Measurements from ENCODE around the gene SULT1E1.

The SULT1E1 gene

GRCh38 chr4:69860052-69860451 is at the start of gene SULT1E1:
Gene SULT1E1 (minus strand): TSS chr4:69860145. CDS start chr4:69857644, 2,501 bp downstream.
- TF ChIP-seq CTCF (conservative IDR thresholded peaks at IDR 0.05; ENCODE audit: low read depth, low read length): no peak
- no peak within 1 kb of the TSS for H3K4me3 ChIP-seq (ENCODE audit: low read length)
- peak; percentile 19 for DNase-seq (ENCODE audit: low read depth)

GRCh38 chr4:69909195-69909594 is 49.2 kb upstream of the SULT1E1 start:
- H3K4me3 ChIP-seq (ENCODE audit: low read length): no peak overlapping the region
- no peak for TF ChIP-seq CTCF (conservative IDR thresholded peaks at IDR 0.05; ENCODE audit: low read depth, low read length)

GRCh38 chr4:69907151-69907550 is 47.2 kb upstream of the SULT1E1 start:
- no peak overlapping the region for H3K4me3 ChIP-seq (ENCODE audit: low read length)
- no peak for DNase-seq (ENCODE audit: low read depth)
- TF ChIP-seq CTCF (conservative IDR thresholded peaks at IDR 0.05; ENCODE audit: low read depth, low read length): no peak

More at GRCh38 chr4:69909195-69909594, 49.2 kb upstream of the SULT1E1 start:
- no peak for DNase-seq (ENCODE audit: low read depth)

GRCh38 chr4:69896530-69897116 is 36.7 kb upstream of the SULT1E1 start:
- peak; percentile 59 for TF ChIP-seq CTCF (conservative IDR thresholded peaks at IDR 0.05; ENCODE audit: low read depth, low read length)
- H3K4me3 ChIP-seq (ENCODE audit: low read length): no peak overlapping the region
- DNase-seq (ENCODE audit: low read depth): no peak

GRCh38 chr4:69894721-69895120 is 34.8 kb upstream of the SULT1E1 start:
- TF ChIP-seq CTCF (conservative IDR thresholded peaks at IDR 0.05; ENCODE audit: low read depth, low read length): no peak
- DNase-seq (ENCODE audit: low read depth): no peak
- no peak overlapping the region for H3K4me3 ChIP-seq (ENCODE audit: low read length)

- H3K4me3 ChIP-seq (ENCODE audit: low read length): no peak overlapping the region
- TF ChIP-seq CTCF (conservative IDR thresholded peaks at IDR 0.05; ENCODE audit: low read depth, low read length): no peak
These were observed 34.2 kb upstream of the SULT1E1 start for GRCh38 chr4:69894186-69894585.

GRCh38 chr4:69888336-69888735 is 28.4 kb upstream of the SULT1E1 start:
- no peak overlapping the region for H3K4me3 ChIP-seq (ENCODE audit: low read length)
- TF ChIP-seq CTCF (conservative IDR thresholded peaks at IDR 0.05; ENCODE audit: low read depth, low read length): no peak
- no peak for DNase-seq (ENCODE audit: low read depth)

More at GRCh38 chr4:69894186-69894585, 34.2 kb upstream of the SULT1E1 start:
- no peak for DNase-seq (ENCODE audit: low read depth)

Data from retinal pigment epithelial cell (primary cell).